GM18951 (cell line): Measurements from ENCODE around the gene WNT7B.

Experiments
- POLR2A ChIP-seq: IDR thresholded peaks from 4 replicates; pipeline ENCODE4 v1.6.1; 2011; ENCODE audit warnings: mild to moderate bottlenecking; ENCODE audit not compliant: insufficient read length, insufficient read depth; ENCODE audit errors: extremely low read depth
- in situ Hi-C: fragments of 300-500 bp; cut with MboI; formaldehyde crosslinking; loops from one replicate; pipeline ENCODE4 v1.12.0; 2022; ENCODE audit warnings: low sequenced_read_pairs, mixed read lengths, inconsistent platforms; ENCODE audit not compliant: unreplicated experiment

The WNT7B gene

GRCh38 chr22:45968751-45969413, 8.1 kb downstream of the WNT7B start:
- in situ Hi-C loops = no loop called here
- no peak for TF ChIP-seq POLR2A

GRCh38 chr22:45968003-45968650, 8.8 kb downstream of the WNT7B start:
- TF ChIP-seq POLR2A = no peak
- in situ Hi-C loops = no loop called here

GRCh38 chr22:45966895-45967365, 10.0 kb downstream of the WNT7B start:
- TF ChIP-seq POLR2A = no peak
- in situ Hi-C loops = no loop called here

- in situ Hi-C loops = no loop called here
- no peak for TF ChIP-seq POLR2A
Observed at GRCh38 chr22:45966320-45966894, 10.6 kb downstream of the WNT7B start.

GRCh38 chr22:45965563-45965962, 11.4 kb downstream of the WNT7B start:
- in situ Hi-C loops = no loop called here
- no peak for TF ChIP-seq POLR2A

- in situ Hi-C loops = no loop called here
- no peak for TF ChIP-seq POLR2A
Observed at GRCh38 chr22:45964926-45965527, 11.9 kb downstream of the WNT7B start.

GRCh38 chr22:45964372-45964771, 12.6 kb downstream of the WNT7B start:
- in situ Hi-C loops = no loop called here
- no peak for TF ChIP-seq POLR2A

- in situ Hi-C loops = no loop called here
Observed at GRCh38 chr22:45963821-45964220, 13.1 kb downstream of the WNT7B start.

GRCh38 chr22:45962756-45963324, 14.1 kb downstream of the WNT7B start:
- in situ Hi-C loops = no loop called here

More at GRCh38 chr22:45963821-45964220, 13.1 kb downstream of the WNT7B start:
- TF ChIP-seq POLR2A = no peak

GRCh38 chr22:45962434-45962718, 14.6 kb downstream of the WNT7B start:
- in situ Hi-C loops = no loop called here
- no peak for TF ChIP-seq POLR2A

More at GRCh38 chr22:45962756-45963324, 14.1 kb downstream of the WNT7B start:
- no peak for TF ChIP-seq POLR2A

GRCh38 chr22:45961679-45962433, 15.1 kb downstream of the WNT7B start:
- in situ Hi-C loops = no loop called here
- no peak for TF ChIP-seq POLR2A

- in situ Hi-C loops = no loop called here
- no peak for TF ChIP-seq POLR2A
Observed at GRCh38 chr22:45960477-45961386, 16.2 kb downstream of the WNT7B start.
